ENCODE measurements around the gene RHOT1. TPM values are rescaled to one million over a fixed set of nuclear protein-coding genes. Genes with fewer than 3 reads are reported as not detected.
"Not testable (repeated sequence)": the region's sequence is repeated elsewhere in the genome, so short reads cannot be mapped to it uniquely, and the experiment has no call there.

The RHOT1 gene
- total and polyA plus RNA-seq, 7 experiments from 2014 or later: 24.3 to 31.7 (median 29.3) TPM

- H3K9me3 ChIP-seq (ENCODE audit: control insufficient read depth in 2 of 3, low read length in 3 of 3): no peaks in the 10 kb centered on the region
- DNase-seq: no peak
- intact Hi-C loops (cut with micrococcal nuclease): loop anchor here (1.0 to 5.0 kb wide), 4 partner anchors 13 to 49 kb away; no protein-coding TSS in a partner anchor
- H3K36me3 ChIP-seq (ENCODE audit: control insufficient read depth in 2 of 3, insufficient read depth in 3 of 3, low read length in 3 of 3): no peaks in the 10 kb centered on the region
- Mint-ChIP-seq H3K27me3 (no peaks in the 10 kb centered on the region), H3K9me3 (no peaks in the 10 kb centered on the region), H3K4me1 (peaks cover 7 to 38% (median 26%) of the 10 kb centered on the region in 7 donors), H3K27ac (peak overlapping the region; percentile 96 to 100 (median 97)), H3K4me3 (peak overlapping the region; percentile 94 to 99 (median 96)), H3K36me3 (peaks cover 0 to 16% (median 4%) of the 10 kb centered on the region in 5 donors)
- no peaks in the 10 kb centered on the region for H3K27me3 ChIP-seq (ENCODE audit: control insufficient read depth in 2 of 2, insufficient read depth in 2 of 2, low read length in 2 of 2)
- H3K27ac ChIP-seq (ENCODE audit: low read depth, low read length): peak overlapping the region; percentile 89
- ATAC-seq: no peak
- peaks cover 6 to 7% of the 10 kb centered on the region in 2 donors for H3K4me1 ChIP-seq (ENCODE audit: control insufficient read depth in 2 of 2, insufficient read depth in 2 of 2, low read length in 2 of 2)
- CTCF ChIA-PET: interaction anchor here (0.6 to 4.8 kb wide), 4 partner anchors 9 to 207 kb away, joined by 4 to 28 read pairs (median 8); no protein-coding TSS in a partner anchor
- peak overlapping the region; percentile 81 for H3K4me3 ChIP-seq (ENCODE audit: low read length)
- POLR2A ChIA-PET: interaction anchor here (1.2 to 5.6 kb wide), 4 partner anchors 13 to 119 kb away, joined by 4 to 45 read pairs (median 7); partner anchors contain the start of genes LRRC37B and RHOT1
Observed at GRCh38 chr17:32126746-32127145, 15.6 kb upstream of the RHOT1 start.

GRCh38 chr17:32127158-32127897, 15.0 kb upstream of the RHOT1 start:
- POLR2A ChIA-PET: interaction anchor here (1.0 to 5.6 kb wide), 5 partner anchors 12 to 120 kb away, joined by 3 to 45 read pairs (median 5); partner anchors contain the start of genes LRRC37B and RHOT1
- Histone ChIP-seq H3K27me3 (ENCODE audit: control insufficient read depth in 2 of 2, insufficient read depth in 2 of 2, low read length in 2 of 2) (no peaks in the 10 kb centered on the region), H3K27ac (ENCODE audit: low read depth, low read length) (peak overlapping the region; percentile 89)

GRCh38 chr17:32128470-32128869, 13.8 kb upstream of the RHOT1 start:
- not testable (repeated sequence) for H3K36me3 ChIP-seq (ENCODE audit: control insufficient read depth in 2 of 3, insufficient read depth in 3 of 3, low read length in 3 of 3); H3K4me1 ChIP-seq (ENCODE audit: control insufficient read depth in 2 of 2, insufficient read depth in 2 of 2, low read length in 2 of 2); H3K9me3 ChIP-seq (ENCODE audit: control insufficient read depth in 2 of 3, low read length in 3 of 3); H3K4me3 ChIP-seq (ENCODE audit: low read length); H3K27me3 ChIP-seq (ENCODE audit: control insufficient read depth in 2 of 2, insufficient read depth in 2 of 2, low read length in 2 of 2); ATAC-seq; DNase-seq; H3K27me3 Mint-ChIP-seq; H3K9me3 Mint-ChIP-seq
- peaks cover 0 to 16% (median 4%) of the 10 kb centered on the region in 5 donors for H3K36me3 Mint-ChIP-seq
- CTCF ChIA-PET: interaction anchor here (1.5 to 4.8 kb wide), 2 partner anchors 9 to 11 kb away, joined by 4 to 28 read pairs; no protein-coding TSS in a partner anchor
- peaks cover 7 to 38% (median 26%) of the 10 kb centered on the region in 7 donors for H3K4me1 Mint-ChIP-seq
- H3K27ac ChIP-seq (ENCODE audit: low read depth, low read length): peak overlapping the region; percentile 89
- POLR2A ChIA-PET: interaction anchor here (0.6 to 5.6 kb wide), 6 partner anchors 11 to 1321 kb away, joined by 3 to 45 read pairs (median 4); partner anchors contain the start of genes LRRC37B and RHOT1
- peak overlapping the region; percentile 74 to 99 (median 95) for H3K4me3 Mint-ChIP-seq
- H3K27ac Mint-ChIP-seq: peak overlapping the region; percentile 41 to 100 (median 87)
- intact Hi-C loops (cut with micrococcal nuclease): loop anchor here (5.0 kb wide), 2 partner anchors 46 to 51 kb away; no protein-coding TSS in a partner anchor

More at GRCh38 chr17:32127158-32127897, 15.0 kb upstream of the RHOT1 start:
- H3K9me3 Mint-ChIP-seq: no peaks in the 10 kb centered on the region
- H3K27me3 Mint-ChIP-seq: no peaks in the 10 kb centered on the region
- peaks cover 7 to 38% (median 26%) of the 10 kb centered on the region in 7 donors for H3K4me1 Mint-ChIP-seq
- ATAC-seq (peak; percentile 100), DNase-seq (peak; percentile 63 to 85 (median 82))
- no peaks in the 10 kb centered on the region for H3K36me3 ChIP-seq (ENCODE audit: control insufficient read depth in 2 of 3, insufficient read depth in 3 of 3, low read length in 3 of 3)
- H3K9me3 ChIP-seq (ENCODE audit: control insufficient read depth in 2 of 3, low read length in 3 of 3): no peaks in the 10 kb centered on the region
- CTCF ChIA-PET: interaction anchor here (0.6 to 4.8 kb wide), 5 partner anchors 9 to 208 kb away, joined by 4 to 28 read pairs (median 7); no protein-coding TSS in a partner anchor
- H3K4me1 ChIP-seq (ENCODE audit: control insufficient read depth in 2 of 2, insufficient read depth in 2 of 2, low read length in 2 of 2): peaks cover 6 to 7% of the 10 kb centered on the region in 2 donors
- peak overlapping the region; percentile 81 for H3K4me3 ChIP-seq (ENCODE audit: low read length)
- peak overlapping the region; percentile 96 to 100 (median 97) for H3K27ac Mint-ChIP-seq
- peak overlapping the region; percentile 94 to 99 (median 96) for H3K4me3 Mint-ChIP-seq
- intact Hi-C loops (cut with micrococcal nuclease): loop anchor here (1.0 to 5.0 kb wide), 4 partner anchors 12 to 50 kb away; no protein-coding TSS in a partner anchor
- peaks cover 0 to 16% (median 4%) of the 10 kb centered on the region in 5 donors for H3K36me3 Mint-ChIP-seq

GRCh38 chr17:32135497-32136117, 6.7 kb upstream of the RHOT1 start:
- H3K27ac ChIP-seq (ENCODE audit: low read depth, low read length); H3K36me3 ChIP-seq (ENCODE audit: control insufficient read depth in 2 of 3, insufficient read depth in 3 of 3, low read length in 3 of 3); ATAC-seq; H3K9me3 Mint-ChIP-seq; H3K4me3 Mint-ChIP-seq; H3K9me3 ChIP-seq (ENCODE audit: control insufficient read depth in 2 of 3, low read length in 3 of 3); H3K27me3 Mint-ChIP-seq; H3K27me3 ChIP-seq (ENCODE audit: control insufficient read depth in 2 of 2, insufficient read depth in 2 of 2, low read length in 2 of 2); H3K4me1 ChIP-seq (ENCODE audit: control insufficient read depth in 2 of 2, insufficient read depth in 2 of 2, low read length in 2 of 2); H3K4me3 ChIP-seq (ENCODE audit: low read length); H3K36me3 Mint-ChIP-seq: not testable (repeated sequence)
- intact Hi-C loops (cut with micrococcal nuclease): loop anchor here in 1 of 2 donors (5.0 kb wide), 1 partner anchor 68 kb away; no protein-coding TSS in a partner anchor
- Mint-ChIP-seq H3K4me1 (peaks cover 1 to 21% (median 17%) of the 10 kb centered on the region in 7 donors), H3K27ac (peak overlapping the region in 1 of 9 donors; percentile 9)
- ChIA-PET POLR2A (interaction anchor here (8.2 kb wide), 1 partner anchor 8 kb away, joined by 45 read pairs; no protein-coding TSS in a partner anchor), CTCF (interaction anchor here (1.1 to 1.3 kb wide), 4 partner anchors 9 to 128 kb away, joined by 3 to 4 read pairs (median 3); partner anchors contain the start of gene LRRC37B)
- peak in 1 of 9 donors; percentile 37 for DNase-seq

- intact Hi-C loops (cut with micrococcal nuclease): loop anchor here in 1 of 2 donors (5.0 kb wide), 1 partner anchor 70 kb away; no protein-coding TSS in a partner anchor
- POLR2A ChIA-PET: interaction anchor here (0.6 to 8.2 kb wide), 3 partner anchors 9 to 129 kb away, joined by 4 to 45 read pairs (median 5); partner anchors contain the start of gene LRRC37B
Observed at GRCh38 chr17:32136856-32137255, 5.4 kb upstream of the RHOT1 start.

More at GRCh38 chr17:32136856-32137255, 5.4 kb upstream of the RHOT1 start:
- Mint-ChIP-seq H3K27me3 (no peaks in the 10 kb centered on the region), H3K9me3 (no peaks in the 10 kb centered on the region), H3K4me1 (peaks cover 3 to 32% (median 28%) of the 10 kb centered on the region in 7 donors), H3K27ac (peak overlapping the region in 5 of 9 donors; percentile 11 to 88 (median 46)), H3K36me3 (peaks cover 0 to 4% (median 0%) of the 10 kb centered on the region in 5 donors), H3K4me3 (no peak overlapping the region)
- Histone ChIP-seq H3K36me3 (ENCODE audit: control insufficient read depth in 2 of 3, insufficient read depth in 3 of 3, low read length in 3 of 3) (no peaks in the 10 kb centered on the region), H3K27ac (ENCODE audit: low read depth, low read length) (no peak overlapping the region), H3K27me3 (ENCODE audit: control insufficient read depth in 2 of 2, insufficient read depth in 2 of 2, low read length in 2 of 2) (no peaks in the 10 kb centered on the region), H3K4me3 (ENCODE audit: low read length) (no peak overlapping the region), H3K4me1 (ENCODE audit: control insufficient read depth in 2 of 2, insufficient read depth in 2 of 2, low read length in 2 of 2) (peaks cover 5 to 10% of the 10 kb centered on the region in 2 donors), H3K9me3 (ENCODE audit: control insufficient read depth in 2 of 3, low read length in 3 of 3) (no peaks in the 10 kb centered on the region)
- peak in 2 of 9 donors; percentile 20 to 38 for DNase-seq
- ATAC-seq: no peak
- CTCF ChIA-PET: interaction anchor here (1.0 to 1.3 kb wide), 3 partner anchors 9 to 130 kb away, joined by 3 to 4 read pairs (median 3); partner anchors contain the start of gene LRRC37B

All from naive thymus-derived CD4-positive, alpha-beta T cell (primary cell).